HEK293T (cell line): ENCODE measurements around the gene GP9.

Experiments used
- BHLHE40 ChIP-seq: fragments of 450-650 bp; IDR thresholded peaks from 2 replicates; pipeline ENCODE4 v1.6.1; 2016; ENCODE audit warnings: mild to moderate bottlenecking, moderate library complexity, borderline replicate concordance
- ELF4 ChIP-seq: fragments of 450-650 bp; IDR thresholded peaks from 2 replicates; pipeline ENCODE4 v1.6.1; 2017; ENCODE audit warnings: antibody characterized with exemption
- FOXA1 ChIP-seq: fragments of 450-650 bp; IDR thresholded peaks from 2 replicates; pipeline ENCODE4 v1.6.1; 2016; ENCODE audit warnings: mild to moderate bottlenecking
- FOXK2 ChIP-seq: fragments of 450-650 bp; IDR thresholded peaks from 2 replicates; pipeline ENCODE4 v1.6.1; 2016; ENCODE audit warnings: mild to moderate bottlenecking
- HDGF ChIP-seq: fragments of 450-650 bp; IDR thresholded peaks from 2 replicates; pipeline ENCODE4 v1.6.1; 2017; ENCODE audit warnings: antibody characterized with exemption, borderline replicate concordance
- L3MBTL2 ChIP-seq: fragments of 450-650 bp; conservative IDR thresholded peaks from 2 replicates; pipeline ENCODE4 v1.6.1; 2016; ENCODE audit warnings: mild to moderate bottlenecking
- NFRKB ChIP-seq: fragments of 450-650 bp; IDR thresholded peaks from 2 replicates; pipeline ENCODE4 v1.6.1; 2016; ENCODE audit warnings: mild to moderate bottlenecking, moderate library complexity
- SP1 ChIP-seq: fragments of 450-650 bp; IDR thresholded peaks from 2 replicates; pipeline ENCODE4 v1.6.1; 2017
- SUZ12 ChIP-seq: fragments of 450-650 bp; IDR thresholded peaks from 2 replicates; pipeline ENCODE4 v1.6.1; 2016; ENCODE audit warnings: mild to moderate bottlenecking

DNA sequence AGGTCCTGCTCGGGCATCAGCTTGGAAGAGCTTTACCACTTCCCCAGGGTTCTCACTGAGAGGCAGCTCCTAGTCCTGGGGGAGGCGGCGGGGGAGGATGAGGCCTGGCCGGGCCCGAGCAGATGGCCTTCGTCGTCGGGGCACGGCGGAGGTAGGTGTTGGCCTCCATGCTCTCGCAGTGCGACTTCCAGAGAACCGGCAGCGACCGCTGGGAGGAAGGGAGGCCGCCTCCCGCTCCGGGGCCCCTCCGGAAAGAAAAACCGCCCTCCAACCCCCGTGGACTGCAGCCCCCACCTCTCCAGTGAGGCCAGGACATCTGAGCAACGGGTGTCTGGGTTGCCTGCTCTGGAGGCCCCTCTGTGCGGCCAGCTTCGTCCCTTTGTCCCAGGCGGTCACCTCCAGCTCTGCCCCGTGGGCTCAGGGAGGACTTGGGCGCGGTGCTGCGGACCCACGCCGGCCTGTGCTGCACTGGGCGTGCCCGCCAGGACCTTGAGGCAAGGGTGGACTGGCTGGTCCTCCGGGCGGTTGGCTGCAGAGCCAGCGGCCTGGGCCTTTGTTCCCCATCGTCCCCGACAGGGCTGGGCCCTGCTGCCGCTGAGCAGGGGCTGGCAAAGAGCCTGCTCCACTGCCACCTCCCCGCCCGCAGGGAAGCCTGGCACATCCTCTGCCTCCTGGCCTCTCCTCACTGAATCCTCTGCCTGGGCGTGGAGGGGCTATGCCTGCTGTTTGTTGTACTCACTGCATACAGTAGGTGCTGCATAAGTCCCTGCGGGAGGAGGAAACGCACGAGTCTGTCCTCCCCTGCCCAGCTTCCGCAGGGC is 13.6 kb upstream of the GP9 start:
- TF ChIP-seq BHLHE40 (no peak), FOXK2 (no peak), SP1 (no peak), ELF4 (no peak), FOXA1 (no peak), L3MBTL2 (no peak), NFRKB (no peak), SUZ12 (no peak), HDGF (no peak)
